SHP77 treated with DMSO at 0.1 percent for 48 hours (cell line): ENCODE data around the gene IL17RA.
A peak's percentile ranks its signal among the peaks of the same experiment; 100 is the strongest.
"Not testable (repeated sequence)": the region's sequence is repeated elsewhere in the genome, so short reads cannot be mapped to it uniquely, and the experiment has no call there.

ENCODE experiments used
- DNase-seq: peaks from one replicate; lab custom pipeline; 2025; lab: John Stamatoyannopoulos, UW

IL17RA gene

DNA sequence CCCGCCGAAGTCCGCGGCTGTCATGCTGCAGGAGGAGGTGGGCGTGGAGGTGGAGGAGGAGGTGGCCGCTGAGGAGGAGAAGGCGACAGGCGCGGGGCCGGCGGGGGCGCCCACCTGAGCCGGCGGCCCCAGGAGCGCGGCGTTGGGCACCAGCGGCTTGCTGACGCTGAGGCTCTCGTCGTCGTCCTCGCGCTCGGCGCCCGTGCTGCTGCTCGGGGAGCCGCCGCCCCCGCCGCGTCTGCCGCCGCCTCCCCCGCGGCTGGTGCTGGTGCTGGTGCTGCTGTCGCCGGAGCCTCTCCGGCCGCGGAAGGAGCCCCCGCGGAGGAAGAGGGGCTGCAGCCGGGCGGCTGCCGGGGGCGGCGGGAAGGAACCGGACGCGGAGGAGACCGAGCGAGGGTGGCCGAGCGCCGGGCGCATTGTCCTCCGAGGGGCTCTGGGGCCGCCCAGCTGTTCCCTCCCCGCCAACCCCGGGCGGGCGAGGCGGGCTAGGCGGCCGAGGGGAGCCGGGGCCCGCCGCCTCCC, 36.0 kb downstream of the IL17RA start:
- DNase-seq = no peak

DNA sequence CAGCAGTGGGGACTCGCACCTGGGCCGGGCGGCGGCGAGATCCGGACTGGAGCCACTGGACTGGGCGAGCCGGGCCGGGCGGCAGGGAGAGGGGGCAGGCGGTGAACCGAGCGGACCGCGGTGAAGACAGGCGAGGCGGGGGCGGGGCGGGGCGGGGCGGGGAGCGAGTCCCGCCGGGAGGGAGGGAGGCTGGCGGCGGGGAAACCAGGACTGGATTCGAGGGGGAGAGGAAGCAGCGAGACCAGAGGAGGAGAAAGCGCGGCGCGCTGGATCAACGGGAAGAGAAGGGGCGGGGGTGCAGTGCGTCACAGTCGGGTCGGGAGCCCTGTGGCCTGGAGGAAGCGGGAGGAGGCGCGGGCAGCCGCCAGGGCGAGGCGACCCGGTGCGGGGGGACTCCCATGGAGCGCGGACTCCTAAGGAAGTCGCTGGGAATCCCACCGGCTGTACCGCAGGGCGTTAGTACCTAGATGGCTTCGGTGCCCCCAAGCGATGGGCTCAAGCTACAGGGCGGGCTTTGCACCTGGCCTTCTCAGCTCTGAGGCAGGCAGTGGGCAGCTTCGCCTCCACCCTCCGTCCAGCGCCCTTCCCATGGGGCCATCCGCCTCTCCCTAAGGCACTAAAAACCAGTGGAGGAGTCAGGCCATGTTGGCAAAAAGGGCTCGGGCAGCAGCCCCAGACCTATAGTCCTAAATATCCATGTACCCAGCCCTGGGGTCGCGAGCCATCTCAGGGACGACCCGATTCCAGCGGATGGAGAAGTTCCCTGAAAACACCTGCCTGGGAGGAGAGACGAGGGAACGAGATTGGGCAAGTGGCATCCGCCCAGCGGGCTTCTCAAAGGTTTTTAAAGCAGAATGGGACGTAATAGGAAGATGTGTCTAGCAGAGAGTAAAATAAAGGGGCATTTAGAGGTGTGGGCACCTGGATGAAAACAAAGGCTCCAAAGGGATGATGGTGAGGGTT, 36.7 kb downstream of the IL17RA start, which contains the start of gene TMEM121B:
Gene TMEM121B (minus strand): TSS at position 128 of the 963 bp plus-strand sequence. CDS start 233 bp downstream, outside the sequence.
- DNase-seq = peak; percentile 73

DNA sequence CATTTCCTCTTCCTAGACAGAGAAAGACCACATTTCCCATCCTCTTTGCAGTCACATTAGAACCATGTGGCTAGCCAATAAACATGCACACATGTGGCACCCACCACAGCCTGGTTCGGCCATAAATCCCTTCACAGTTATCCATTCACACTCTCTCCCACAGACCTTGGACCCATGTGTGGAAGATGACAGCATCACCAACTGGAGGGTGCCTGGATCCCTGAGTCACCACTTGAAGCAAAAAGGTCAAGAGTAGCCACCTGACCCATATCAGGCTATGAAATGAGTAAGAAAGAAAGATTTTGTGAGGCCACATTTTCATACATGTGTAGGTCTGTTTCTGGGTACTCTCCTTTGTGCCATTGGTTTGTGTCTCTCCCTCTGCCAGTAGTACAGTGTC, 45.4 kb downstream of the IL17RA start:
- no peak for DNase-seq

DNA sequence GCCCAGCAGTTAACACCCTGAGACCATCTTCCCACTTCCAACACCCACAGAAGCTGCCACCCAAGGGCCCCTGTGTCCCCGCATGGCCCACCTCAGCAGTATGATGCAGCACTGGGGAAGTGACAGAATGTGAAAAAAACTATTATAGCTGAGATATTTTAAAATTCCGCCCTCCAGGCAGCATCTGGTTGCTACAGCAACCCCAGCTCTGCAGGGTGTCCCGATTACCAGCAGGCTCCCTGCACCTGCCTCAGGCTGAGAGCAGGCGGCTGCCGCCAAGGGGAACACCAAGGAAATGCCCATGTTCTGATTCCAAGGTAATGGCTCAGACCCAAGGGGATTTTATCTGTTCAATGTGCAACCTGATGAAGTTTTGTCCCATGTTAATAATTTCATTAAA, 46.9 kb downstream of the IL17RA start:
- DNase-seq = no peak

DNA sequence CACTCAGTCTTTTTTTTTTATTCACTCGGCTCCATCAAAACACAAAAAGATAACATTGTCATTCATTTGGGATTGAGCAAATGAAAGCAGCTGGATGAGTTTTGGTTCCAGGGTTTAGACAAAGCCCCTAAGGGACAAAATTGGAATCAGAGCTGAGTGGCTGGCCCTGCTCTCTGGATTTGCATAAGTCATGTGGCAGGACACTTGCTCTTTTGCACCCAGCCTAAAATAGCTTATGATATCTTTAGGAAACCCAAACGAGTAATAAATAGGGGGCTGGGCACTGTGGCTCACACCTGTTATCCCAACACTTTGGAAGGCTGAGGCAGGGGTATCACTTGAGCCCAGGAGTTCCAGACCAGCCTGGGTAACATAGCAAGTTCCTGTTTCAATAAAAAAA, 47.3 kb downstream of the IL17RA start:
- DNase-seq = no peak

DNA sequence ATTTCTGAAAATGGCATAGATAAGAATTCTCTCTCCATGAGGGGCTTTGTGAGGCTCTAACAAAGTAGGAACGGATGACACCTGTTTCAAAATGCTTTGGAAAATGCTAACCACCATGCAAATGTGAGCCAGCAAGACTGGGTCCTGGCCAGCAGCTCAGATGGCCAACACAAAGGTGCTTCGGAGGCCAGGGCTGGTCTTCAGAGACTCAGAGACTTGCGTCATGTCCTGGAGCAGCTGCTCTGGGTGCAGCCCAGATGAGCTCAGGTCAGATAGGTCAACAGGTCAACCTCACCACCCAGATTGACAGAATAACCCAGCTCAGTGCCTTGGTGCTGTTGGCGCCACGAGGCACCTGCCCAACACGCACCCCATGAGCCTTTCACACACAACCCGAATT, 48.3 kb downstream of the IL17RA start:
- no peak for DNase-seq

DNA sequence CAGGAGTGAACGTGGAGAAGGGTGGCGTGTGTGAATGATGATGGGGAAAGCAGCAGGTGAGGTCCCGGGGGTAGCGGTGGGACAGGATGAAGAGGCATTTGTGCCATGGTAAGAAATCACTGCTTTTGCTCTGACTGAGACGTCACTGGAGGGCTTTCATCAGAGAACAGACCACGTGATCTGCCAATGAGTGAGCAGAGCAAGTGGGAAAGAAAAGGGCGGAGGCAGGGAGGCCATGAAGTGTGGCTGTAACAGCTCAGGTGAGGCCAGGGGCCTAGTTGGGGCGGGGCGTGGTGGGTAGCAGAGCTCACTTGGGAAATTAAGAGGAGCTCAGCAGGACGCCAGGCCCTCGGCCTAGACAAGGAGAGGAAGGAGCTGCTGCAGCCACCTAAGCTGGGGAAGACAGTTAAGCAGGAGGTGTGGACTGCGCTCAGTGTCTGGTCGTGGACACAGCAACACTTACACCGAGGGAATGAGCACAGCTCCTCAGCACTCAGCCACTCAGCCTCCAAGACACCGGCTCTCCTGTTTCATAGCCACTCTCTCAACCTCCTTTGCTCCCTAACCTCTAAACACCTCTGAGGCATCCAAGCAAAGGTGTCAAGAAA, 50.5 kb downstream of the IL17RA start:
- no peak for DNase-seq

DNA sequence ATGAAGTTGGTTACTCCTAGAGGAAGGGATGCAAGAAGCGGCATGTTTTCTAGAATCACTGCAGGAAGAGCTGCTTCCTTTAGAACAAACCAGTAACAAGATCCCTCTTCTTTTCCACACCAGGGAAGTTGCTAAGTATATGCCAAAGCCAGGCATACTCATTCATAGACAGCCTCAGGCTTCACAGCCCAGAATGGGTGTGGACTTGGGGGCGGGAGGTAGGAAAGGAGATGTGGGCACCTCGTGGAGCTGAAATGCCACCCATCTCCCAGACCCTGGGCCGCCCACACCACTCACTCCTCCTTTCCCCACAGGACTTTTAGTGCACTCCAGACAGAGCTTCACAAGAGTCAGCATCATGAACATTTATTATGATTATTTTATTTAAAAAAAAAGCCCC, 52.4 kb downstream of the IL17RA start:
- no peak for DNase-seq

DNA sequence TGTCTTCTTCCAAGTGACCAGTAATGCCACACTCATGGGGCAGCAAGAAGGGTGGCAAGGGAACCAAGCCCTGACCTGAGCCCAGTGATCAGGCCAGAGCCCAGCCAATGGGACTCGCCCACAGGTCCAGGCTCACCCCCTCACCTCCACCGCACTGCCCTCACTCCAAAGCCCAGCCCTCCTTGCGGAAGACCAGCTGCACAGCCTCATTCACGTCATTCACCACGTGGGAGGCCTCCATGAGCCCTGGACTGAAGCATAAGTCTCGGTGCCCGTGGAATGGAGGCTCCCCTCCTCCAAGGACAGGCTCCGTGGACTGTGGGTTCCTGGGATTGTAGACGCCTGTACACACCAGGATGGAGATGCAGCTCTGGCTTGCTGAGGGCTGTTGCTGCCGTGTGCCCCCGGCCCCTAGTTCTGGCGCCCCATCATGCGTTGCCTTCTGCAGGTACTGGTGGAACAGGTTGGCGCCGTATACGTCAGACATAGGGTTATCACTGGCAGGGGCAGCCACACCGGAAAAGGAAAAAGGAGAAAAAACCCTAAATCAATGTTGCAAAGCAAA, 53.1 kb downstream of the IL17RA start:
- no peak for DNase-seq

DNA sequence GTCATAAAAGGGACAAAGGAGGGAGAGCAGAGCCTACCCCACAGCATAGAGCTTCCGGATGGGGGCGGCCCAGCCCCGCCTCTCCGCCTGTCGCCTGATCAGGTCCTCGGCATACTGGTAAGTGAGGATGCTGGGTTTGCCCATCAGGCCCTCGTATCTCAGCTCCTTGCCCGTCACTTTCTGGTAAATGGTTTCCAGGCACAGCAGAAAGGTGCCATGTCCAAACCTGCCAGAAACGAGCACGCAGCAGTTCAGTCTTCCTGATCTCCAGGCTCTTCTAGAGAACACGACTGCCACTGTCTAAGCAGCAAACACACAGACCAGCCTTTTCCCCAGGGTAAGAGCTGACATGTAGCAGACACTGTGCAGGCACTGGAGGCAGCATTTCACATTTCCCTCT, 53.7 kb downstream of the IL17RA start:
- DNase-seq = no peak

DNA sequence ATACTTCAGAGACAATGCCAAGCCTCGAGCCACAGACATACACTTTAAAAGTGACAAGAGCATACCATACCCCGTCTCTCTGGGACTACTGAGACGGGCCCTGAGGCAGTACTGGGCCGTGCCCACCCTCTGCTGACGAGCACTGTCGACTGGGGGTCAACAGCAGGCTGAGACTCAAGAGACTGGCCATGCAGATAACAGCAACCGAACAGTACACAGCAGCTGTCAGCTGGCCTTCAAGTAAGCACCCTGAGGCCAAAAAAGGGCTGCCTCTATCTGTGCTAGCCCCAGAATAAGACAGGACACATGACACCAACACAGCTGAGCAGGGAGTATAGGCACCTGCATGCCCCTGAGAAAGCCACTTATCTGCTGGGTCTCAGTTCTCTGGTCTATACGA, 55.2 kb downstream of the IL17RA start:
- DNase-seq = no peak

DNA sequence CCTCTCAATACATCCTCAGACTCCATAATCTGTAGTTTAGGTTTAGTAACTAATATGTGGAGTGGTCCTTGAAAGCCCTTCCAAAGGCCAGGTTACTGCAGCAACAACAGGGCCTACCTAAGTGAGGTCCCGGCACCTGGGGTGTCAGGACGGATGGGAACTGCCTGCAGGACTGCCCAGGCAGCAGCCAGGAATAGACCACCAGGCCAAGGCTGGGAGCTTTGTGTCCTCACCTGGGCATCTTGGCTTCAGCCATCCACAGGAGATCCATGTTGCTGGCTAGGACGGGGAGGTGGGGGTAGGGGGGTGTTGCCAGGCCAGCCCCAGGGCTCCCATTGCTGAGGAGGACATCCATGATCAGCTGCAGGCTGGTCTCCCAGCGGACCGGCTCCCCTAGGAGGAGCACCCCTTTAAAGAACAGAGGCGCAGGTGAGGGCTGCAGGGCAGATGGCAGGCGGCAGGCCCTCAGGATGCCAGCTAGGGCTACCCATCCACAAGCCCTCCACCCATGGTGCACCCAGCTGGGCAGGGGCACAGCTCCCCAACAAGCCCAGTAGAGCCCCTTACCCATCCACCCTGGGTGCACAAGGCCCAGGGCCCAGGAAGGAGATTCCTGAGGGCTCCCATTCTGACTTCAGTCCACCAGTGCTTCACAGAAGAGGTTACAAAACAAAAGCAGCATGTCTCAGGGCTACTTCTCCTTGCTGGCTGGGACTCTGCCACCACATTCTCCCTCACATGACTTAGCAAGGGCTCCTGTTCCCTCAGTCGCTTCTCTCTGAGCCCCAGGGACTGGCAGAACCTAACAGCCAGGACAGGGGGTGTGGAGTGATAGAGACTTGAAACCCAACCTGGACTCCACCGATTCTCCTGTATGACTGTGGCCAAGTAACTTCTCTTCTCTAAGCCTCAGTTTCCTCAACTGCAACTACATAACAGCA, 56.3 kb downstream of the IL17RA start:
- DNase-seq = no peak

DNA sequence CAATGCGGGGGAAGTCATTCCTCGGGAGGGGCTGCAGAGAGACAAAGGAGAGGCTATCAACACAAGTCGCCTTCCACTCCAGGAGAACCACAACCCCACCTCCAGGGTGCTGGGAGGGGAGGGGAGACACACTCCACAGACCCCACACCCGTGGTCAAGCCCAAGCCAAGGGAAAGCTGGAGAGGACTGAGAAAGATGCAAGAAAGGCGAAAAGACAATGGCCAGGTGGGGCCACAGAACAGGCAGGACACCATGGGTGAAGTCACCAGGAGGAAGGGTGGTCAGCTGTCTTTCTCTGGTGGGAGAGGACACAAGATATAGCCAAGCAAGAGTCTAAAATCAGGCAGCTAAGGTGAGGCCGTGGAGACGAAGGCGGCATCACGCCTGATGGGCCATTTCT, 58.3 kb downstream of the IL17RA start:
- DNase-seq = no peak

DNA sequence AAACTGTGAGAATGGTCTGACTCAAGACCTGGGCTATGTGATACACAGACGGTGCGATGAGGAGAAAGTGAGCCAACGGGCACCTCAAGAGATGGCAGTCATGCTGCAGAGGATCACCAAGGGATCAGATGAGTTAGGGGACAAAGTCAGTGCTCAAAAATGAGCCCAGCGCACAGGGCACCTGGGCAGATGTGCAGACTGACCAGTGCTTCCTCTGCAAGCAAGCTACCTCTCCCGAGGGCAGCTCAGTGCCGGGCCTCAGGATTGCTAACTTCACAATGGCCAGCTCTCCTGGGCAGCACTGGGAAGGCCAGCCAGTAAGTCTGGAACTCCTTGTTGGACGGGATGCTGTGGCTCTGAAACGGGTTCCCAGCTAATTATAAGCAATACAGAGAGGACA, 59.0 kb downstream of the IL17RA start:
- DNase-seq = no peak

DNA sequence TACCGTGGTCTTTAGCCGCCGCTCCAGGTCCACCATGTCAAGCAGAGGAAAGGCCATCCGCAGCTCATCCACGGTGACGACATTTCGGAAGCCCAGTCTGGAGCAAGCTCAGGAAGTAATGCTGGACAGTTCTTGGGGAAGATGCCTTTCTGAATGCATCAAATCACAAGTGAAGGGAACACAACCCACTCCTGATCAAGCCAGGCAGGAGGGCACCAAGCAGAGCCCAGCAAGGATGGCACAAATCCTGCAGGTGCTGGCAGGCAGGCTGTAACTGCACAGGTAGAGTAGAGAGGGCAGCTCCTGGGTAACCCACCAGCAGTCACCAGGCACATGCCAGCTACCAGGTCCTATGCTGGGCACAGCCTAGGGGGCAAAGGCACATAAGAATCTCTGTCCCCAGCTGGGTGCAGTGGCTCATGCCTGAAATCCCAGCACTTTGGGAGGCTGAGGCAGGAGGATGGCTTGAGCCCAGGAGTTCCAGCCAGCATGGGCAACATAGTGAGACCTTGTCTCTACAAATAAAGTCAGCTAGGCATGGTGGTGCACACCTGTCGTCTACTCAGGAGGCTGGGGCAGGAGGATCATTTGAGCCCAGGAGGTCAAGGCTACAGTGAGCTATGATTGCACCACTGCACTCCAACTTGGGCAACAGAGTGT, 60.4 kb downstream of the IL17RA start:
- DNase-seq = no peak

DNA sequence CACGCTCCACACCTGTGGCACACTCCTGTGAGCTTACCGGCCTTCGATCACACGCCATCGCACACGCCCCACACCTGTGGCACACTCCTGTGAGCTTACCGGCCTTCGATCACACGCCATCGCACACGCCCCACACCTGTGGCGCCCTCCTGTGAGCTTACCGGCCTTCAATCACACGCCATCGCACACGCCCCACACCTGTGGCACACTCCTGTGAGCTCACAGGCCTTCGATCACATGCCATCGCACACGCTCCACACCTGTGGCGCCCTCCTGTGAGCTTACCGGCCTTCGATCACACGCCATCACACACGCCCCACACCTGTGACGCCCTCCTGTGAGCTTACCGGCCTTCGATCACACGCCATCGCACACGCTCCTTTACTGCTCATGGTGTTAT, 62.7 kb downstream of the IL17RA start:
- DNase-seq = not testable (repeated sequence)

DNA sequence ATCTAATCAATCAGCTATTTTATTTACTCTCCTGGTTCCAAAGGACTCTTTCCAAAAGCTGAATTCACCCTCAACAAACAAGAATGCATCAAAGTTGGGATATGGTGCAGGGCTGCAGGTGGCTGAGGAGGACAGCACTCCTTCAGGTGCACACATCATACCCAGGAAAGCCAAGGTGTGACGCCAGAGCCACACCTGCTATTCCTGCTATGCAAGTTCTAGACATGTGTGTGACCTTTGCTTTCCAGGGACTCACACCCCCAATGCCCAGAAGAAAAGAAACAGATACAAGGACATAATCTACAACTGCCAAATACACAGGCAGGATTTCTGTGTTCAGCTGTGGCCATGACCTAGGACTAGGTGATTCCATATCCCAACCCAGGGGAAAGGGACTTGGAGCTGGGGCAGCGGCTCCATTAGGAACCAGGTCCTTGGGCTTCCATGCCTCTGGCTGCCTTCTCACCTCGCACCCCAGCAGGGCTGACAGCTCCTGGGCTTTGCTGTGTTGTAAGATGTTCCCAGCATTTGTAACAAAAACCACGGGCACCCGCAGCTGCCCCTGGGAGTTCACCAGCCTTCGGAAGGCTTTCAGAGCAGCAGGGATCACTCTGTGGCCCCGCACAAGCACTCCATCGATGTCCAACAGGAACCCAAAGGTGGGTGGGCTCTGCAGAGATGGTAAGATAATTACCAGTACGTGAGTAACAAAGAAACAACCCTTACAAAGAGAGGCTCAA, 64.4 kb downstream of the IL17RA start:
- no peak for DNase-seq

DNA sequence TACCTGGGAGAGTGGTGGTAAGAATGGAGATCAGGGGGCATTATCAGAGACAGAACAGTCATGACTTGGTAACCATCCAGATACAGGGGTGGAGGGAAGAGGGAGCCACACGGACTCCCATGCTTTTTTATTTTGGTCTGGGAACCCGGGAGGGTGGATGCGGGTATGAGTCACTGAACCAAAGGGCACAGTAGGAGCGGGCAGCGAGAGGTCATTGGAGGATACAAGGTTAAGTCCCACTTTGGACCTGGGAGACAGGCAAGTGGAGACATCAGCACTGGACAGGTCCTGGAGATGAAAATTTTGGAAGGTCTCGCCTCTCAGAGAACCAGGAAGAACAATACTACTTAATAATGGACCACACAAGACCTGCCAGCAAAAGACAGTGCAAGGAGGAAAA, 67.5 kb downstream of the IL17RA start:
- no peak for DNase-seq

DNA sequence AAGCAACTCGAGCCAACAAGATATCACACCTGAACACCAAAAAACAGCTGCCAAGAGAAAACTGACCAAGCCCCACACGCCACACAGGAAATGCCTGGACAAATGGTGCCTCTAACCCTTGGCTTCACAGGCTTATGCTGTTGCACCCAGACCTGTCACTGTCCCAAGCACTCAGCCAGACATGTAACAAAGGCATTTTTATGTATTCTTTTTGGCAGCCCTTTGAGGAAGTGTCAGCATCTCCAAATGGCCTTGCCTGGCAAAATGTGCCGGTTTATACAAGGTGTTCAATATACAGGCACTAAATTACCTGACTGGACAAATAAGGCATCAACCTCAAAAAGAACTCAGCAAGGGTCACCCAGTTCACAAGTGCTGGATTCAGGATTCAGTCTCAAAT, 68.2 kb downstream of the IL17RA start:
- no peak for DNase-seq

DNA sequence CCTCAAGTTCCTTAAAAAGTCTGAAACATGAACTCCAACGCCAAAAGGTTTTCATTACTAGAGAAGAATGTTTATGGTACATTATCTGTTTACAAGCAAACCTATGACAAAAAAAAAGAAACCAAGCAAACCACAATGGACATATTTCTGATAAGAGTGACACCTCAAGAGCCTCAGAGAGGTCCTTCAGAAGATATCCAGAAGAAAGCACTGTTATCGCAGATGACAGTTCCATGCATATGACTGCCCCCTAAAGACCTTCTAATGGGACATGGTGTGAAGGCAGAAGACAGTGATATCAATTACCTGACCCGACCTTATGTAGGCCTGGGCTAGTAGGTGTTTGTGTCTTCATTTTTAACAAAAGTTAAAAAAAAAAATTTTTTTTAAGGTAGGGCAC, 71.1 kb downstream of the IL17RA start:
- no peak for DNase-seq
